ENCODE data around the gene MROH2A.

MROH2A gene

DNA sequence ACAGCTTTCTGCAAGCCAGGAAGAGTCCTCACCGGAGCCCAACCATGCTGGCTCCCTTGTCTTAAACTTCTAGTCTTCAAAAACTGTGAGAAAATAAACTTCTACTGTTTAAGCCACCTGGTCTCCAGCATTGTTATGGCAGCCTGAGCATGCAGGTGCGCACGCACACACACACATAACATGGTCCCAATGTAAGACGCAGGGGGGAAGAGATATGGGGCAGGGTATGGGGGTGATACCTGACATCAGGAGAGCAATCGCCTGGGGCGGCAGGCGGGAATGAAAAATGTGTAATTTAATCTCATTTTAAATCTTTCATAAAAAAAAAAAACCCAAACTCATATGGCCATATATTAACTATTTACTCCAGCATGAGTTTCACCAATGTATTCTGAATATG, 58.2 kb downstream of the MROH2A start:
- no peak for DNase-seq

DNA sequence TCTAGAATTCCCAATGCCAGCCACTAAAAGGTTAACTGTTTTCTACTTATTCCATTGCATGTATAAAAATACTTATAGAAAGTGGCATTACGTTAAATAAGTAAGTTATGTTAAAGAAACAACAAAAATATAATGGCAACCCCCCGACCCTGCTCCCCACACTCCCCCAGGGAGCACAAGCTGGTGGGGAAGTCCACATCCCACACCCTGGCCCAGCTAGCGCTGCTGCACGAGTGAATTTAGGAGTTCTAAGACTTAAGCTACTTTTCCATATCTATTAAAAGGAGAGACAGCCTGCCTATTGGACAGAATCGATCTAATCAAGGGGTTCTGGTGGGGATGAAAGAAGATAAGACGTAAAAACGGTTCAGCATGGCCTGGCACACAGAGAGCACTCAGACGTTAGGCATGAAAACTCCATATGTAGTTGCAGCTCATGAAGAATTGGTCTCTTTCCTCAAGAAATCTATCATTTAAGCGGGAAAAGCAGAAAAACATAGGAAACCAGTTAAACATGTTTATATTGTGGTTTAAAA, 59.6 kb downstream of the MROH2A start:
- no peak for DNase-seq

DNA sequence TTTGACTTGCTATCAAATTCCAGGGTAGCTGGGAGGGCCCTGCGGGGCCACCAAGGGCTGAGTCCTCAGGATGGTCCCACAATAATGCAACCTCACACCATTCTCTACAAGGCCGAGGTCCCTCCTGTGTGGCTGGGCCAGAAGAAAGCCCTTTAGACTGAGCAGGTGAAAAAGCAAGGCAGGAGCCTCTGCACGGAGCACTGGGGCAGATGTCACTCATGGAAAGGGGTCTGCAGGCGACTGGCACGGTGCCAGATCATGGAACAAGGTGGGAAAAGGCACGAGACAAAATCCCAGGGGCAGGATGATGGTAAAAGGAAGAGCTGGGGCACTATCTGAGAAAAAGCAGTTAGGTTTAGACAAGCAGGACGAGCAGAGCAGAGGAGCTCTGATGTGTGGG, 60.1 kb downstream of the MROH2A start:
- no peak for DNase-seq

DNA sequence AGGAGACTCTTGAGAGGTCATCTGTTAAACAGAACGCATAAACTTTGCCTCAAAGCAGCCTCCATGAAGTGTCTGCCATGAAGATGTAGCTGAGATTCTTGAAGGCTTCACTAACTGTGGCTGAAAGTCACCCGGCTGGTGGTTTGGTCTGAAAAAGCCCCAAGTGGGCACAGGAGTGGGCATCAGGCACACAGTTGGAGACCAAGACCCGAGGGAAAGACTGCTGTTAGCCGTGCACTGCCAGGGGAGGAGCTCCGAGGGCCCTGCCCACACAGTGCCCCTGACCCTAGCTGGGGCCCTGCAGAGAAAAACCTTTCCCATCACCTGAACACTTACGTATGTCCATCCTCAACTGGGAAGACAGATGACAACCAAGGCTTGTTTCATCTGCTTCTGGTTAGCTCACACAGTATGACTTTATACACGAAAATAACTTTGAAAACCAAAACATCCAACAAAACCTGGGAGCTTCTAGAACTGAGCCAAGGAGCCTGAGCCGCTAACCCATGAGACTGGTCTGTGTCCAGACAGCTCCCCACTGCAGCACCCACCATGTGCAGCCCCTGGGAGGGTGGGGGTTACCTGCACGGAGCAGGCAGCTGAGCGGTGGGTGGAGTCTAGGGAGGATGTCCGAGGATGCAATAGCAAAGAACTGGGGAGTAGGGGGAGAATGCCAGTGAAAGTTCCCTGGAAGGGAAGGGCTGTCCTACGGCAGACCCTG, 60.8 kb downstream of the MROH2A start:
- DNase-seq: no peak

DNA sequence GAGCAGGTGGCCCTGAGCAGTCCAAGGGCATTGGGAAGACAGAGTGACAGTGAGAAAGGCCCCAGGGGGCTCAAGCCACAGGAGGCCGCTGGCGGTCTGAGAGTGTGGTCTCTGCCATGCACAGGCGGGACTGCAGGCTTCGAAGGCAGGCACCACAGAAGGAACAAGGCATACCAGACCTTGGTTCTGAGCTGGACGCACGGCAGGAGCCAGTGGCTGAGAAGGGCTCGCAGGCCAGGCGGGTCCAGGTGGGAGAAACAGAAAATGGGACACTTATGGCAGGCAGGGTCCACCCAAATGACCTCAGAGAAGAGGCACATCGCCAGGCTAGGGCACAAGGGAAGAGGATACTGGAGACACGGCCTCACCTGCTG, 61.3 kb downstream of the MROH2A start:
- DNase-seq: no peak

DNA sequence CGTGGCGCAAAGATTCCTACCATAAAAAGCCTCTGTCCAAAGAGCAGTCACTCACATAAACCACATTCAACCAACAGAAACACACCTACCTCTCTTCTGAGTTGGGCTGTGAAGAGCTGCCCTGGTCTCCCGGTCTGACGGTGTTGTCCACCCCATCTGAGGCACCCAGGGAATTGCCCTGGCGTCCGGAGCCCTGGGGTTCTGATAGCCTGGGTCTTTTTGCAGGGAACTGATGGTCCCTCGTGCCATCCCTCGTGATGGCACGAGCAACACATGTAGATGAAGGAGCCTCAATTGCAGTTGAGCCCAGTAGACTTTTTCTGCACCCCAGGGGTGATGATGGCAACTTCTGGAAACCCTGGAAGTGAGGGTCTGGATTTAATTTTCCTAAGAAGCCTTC, 62.4 kb downstream of the MROH2A start:
- DNase-seq: no peak

DNA sequence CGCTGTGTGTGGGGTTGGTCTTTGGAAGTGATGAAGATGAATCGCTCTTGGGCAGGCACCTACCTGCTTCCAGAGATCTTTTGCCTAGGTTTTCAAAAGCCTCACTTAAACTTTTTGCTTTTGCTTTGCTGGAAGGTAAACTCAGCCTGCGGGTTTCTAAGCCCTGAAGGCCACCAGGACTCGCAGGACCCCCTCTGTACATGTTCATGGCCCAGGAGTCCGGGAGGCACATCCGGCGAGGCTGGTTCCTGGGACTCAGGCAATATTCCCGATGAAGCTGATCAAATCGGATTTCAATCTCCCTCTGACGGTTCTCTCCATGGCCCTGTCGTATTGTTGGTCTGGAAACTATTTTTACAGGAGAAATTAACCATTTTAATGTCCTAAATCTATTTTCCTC, 63.1 kb downstream of the MROH2A start:
- DNase-seq: no peak

DNA sequence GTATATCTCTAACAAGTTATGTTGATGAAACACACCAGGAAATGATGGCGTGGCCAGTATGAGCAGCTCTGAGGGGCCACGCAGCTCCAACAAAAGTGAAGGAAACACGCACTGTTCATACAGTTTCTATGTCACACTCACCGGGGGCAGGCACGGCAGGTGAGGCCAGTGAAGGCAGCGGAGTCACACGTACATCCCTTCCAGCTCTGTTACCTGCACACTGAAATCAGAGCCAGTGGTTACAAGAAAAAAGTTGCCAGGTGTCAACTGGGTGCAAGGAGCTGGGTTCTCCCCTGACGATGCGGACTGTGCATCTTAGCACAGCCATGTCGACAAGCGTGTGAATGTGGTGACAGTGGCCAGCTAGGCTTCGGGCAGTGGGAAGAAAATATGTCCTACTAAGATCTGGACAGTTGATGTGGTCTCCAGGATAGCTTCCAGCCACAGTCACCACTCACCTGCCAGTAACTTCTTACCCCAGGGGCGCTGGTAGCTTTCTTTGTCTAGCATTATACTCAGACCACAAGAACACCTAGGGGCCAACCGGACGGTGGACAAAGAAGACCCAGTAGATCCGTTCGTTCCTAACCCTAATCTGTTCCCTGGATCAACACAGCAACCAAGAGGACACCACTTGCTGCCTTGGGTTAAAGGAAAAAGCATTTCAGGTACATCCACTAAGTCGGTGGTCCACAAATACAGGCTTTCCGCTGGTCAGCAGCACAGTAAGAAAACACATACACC, 66.1 kb downstream of the MROH2A start:
- DNase-seq: no peak

DNA sequence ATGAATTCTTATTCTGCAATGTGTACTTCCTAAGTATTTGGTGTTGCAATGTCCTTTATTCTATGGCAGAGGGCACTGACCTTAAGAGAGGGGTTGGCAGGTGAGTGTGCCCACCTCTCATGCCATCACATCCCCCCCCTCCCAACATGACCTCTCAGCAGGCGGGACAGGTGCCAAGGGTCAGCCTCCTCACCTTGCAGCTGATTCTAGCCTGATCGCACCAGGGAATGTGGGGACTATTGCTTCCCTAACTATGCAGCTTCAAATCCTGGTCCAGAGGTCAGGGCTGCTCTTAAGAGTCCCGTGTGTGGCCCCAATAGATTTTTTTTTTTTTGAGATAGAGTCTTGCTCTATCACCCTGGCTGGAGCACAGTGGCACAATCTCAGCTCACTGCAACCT, 66.7 kb downstream of the MROH2A start:
- no peak for DNase-seq

DNA sequence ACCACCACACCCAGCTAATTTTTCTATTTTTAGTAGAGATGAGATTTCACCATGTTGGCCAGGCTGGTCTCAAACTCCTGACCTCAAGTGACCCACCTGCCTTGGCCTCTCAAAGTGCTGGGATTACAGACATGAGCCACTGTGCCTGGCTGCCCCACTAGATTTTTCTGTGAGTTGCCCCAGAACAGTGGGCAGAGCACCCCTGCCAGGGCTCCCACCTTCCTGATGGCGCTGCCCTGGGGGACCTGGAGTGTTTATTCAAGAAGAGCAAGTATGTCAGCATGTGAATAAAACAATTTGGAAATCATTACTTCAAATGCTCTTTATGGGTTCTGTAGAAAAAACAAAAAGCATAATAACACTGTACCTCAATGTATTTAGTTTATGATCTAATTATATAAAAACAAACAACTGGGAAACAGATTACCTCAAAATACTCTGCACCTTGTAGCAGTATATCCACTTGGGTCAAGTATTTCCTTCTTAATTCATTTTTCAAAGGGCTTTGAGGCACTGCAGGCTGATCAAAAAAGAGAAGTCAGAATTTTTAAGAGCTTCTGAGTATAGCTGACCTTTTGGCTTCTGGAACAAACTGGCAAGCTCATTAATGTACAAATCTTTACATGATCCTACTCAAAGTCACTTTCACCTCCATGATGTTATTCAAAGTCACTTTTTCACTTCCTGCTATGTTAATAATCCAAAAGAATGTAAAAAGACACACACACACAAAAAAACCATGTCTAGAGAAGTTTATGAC, 67.4 kb downstream of the MROH2A start:
- no peak for DNase-seq

DNA sequence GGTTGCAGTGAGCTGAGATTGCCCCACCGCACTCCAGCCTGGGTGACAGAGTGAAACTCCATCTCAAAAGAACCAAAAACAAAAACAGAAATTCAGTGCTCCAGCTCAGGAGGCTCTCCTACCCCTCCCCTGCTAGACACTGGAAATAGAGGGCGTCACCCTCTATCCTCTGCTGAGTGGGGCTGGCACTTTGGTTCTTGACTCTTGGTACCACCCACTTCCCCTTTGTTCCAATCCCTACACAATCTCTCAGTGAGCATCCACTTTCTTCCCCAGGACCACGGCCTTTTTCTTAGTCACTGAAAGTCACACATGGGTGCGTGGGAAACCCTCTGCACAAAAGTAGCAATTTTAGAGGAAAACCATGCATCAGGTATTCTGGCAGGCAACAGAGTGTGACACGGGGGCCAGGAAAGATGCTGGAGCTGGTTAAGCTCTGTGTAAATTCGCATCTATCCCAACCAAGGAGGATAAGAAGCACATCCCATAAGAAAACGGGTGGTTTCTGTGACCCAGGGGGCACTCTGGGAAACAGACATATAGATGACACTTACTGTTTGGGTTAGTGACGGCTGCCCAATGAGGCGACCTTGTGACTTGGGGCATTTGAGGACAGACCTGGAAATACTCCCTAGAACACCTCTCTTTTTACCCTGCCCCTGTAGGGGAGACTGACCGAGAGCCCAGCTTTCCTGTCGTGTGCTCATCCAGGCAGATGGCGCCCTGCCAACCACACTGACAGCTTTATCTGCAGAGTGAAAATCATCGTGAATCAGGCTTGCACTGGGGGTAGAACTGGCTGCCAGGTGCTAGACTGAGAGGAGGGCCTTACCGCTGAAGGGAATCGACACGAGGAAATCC, 68.5 kb downstream of the MROH2A start:
- DNase-seq: no peak

DNA sequence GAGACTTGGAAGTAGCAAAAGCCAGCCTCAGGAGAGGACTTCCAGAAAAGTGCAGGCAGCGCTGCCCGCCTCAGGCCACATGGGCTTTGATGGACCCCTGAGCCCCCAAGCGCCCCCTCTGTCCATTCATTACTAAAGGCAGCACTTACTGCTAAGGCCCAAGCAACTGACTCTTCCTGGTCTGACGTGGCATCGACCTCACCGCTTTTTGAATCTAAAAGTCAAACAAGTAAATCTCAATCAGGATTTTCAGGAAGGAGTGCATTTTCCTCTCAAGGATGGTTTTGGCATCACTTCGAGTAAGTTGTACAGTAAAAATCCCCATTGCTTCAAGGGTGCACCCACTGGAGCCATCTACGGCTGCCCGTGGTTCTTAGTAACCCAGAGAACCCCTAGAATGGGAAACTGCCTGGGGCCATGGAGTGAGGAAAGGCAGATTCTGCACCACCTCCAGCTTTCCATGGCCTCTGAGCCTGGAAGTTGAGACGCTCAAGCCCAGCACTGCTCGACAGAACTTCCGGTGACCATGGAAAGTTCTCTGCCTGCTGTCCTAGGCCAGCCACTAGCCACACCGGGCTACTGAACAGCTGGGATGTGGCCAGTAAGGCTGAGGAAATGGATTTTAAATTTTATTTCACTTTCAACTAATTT, 69.2 kb downstream of the MROH2A start:
- DNase-seq: no peak

DNA sequence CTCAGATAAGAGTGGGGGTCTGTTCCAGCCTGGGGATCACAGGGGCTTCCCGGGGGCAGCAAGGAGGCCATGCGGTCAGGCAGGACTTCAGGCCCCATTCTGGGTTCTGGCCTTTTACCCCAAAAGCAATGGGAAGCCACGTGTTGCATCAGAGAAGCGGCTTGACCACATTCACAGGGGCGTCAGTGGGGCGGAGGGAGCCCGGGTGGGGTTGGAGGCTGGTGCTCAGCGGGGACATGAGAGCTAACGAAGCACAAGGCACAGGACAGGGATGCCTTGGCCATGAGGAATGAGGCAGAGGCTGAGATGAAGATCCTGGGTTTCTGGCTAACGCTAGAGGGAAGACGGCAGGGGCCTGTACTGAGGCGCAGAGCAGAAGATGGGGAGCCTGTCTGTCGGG, 70.1 kb downstream of the MROH2A start:
- DNase-seq: no peak

DNA sequence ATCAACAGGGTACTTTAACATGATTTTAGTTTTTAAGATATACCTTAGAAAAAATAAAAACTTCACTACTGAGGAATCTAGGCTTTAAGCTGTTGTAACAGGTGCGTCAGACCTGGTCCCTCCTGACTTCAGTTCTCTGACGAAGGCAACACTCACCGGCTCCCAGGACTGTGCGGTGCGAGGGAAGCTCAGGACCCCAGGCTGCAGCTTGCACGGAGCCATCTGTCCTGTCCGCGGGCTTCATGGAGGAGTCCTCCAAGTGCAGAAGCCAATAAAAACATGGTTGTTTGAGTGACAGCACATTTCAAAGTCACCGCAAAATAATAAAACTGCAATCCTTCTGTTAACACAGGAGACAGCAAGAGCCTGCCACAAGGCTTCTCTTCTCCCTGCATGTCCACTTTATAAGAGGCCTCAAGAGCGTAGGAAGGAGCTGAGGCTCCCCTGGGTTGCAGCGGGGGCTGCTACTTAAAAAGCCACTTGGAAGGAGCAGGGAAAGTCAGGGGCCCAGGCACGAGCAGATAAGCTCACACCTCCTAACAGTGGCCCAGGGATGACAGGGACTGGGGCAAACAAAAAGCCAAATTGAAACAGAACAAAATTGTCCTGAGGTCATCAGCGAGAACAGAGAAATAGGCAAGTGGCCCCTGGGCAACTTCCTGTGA, 71.6 kb downstream of the MROH2A start:
- DNase-seq: no peak

DNA sequence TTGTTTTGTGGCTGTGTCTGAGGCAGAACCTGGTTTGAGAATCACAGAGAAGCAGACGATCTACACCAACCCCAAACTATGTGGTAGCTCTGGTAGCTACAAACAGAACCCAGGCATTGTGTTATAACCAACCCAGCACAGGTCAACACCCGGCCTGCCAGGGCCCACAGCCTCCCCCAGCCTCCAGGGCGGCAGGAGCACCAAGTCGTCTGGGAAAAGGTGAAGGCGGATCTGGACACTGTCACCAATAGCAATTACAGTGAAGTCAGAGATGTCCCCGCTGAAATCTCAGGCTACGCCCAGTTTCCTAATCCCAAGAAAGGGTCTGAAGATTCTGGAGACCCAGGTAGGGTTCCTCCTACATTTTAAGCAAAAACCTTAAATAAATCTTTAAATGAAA, 72.6 kb downstream of the MROH2A start:
- DNase-seq: no peak

DNA sequence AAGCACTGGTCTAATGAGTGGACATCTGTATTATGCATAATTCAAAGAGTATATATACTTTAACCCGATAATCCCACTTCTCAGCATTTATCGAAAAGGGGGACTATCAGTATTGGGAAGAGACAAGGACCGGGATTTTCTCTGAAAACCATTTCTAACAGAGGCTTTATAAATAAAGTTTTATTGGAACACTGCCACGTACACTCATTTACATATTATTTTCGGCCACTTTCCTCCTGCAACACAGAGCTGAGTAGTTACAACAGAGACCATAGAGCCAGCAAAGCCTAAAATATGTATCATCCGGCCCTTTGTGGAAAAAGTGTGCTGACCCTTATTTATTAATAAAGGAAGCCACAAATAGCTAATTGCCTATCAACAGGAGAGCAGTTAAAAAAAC, 73.0 kb downstream of the MROH2A start:
- DNase-seq: no peak

DNA sequence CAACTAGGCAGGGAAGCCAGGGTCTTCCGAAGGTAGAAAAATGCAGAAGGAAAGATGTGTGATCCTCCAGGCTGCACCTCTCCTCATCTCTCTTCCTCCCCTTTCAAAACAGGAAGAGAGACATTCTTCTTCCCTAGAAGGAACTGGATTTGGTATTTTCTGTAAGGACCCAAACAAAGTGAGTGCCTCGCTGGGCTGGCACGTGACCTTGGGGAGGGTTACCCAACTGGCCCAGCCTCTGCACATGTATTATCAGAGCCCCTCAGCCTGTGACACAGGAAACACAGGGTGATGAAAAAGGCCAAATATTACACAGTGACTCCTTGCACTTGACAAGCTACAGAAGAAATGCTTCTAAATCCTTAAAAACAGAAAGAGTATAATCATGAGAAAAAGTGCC, 73.9 kb downstream of the MROH2A start:
- DNase-seq: no peak

DNA sequence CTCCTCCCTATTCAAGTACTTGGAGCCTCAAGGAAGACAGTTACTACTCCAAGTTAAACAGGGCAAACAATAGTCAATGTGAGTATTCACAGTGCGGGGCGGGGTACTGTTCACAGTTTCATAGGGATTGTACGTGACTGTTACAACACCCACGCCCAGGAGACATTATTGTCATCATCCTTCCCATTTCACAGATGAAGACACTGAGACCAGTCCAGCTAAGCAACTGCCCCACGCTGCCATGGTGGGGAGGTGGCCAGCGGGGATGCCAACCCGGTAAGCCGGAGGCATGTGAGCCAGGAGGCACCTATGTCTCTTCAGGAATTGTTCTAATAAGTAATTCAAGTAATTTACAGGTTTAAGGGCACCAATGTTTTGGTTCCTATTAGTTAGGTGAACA, 75.2 kb downstream of the MROH2A start:
- DNase-seq: no peak

DNA sequence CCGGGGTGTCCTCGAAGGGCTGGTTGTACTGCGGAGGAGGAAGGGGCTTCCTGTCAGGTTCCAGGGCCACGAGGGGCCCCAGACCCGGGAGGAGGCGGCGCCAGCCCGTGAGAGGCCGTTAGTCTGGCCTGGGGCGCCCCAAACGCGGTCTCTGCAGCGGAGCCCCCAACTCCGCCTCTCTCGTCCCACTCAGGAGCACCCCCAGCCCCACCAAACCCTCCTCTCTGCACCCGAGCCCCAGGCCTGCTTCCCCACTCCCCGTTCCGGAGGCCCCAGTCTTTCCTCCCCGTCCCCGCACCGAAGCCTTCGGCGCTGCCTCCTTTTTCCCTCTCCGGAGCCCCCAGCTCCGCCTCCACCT, 75.7 kb downstream of the MROH2A start:
- DNase-seq: no peak

DNA sequence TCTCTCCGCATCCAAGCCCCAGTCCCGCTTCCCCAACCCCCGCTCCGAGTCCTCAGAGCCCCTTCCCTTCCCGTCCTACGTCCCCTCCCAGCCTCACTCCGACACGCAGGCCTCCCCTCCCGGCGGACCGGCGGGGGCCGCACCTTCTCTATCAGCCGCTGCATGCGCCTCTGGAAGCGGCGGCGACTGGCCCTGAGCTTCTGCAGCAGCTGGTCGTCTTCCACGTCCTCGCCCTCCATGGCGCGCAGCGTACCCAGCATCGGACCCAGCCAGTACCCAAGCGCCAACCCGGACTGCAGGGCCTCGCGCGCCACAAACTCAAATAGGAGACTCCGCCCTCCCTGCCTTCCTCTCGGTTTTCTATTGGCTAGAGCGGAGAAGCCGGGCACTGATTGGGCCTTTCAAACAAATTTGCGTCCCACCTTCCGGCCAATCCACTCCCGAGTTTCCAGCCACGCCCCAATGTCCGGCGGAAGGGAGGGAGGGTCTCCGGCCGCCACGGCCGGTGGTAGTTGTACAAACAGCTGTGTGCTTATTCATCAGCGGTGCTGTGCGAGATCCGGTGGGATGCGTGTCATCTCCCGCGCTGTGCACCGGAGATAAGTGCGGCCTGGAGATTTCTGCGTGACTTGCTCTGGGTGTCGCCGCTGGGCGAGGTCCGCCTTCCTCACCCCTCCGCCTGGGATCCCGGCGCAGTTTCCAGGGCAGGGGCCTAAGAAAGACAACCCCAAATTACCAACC, 76.3 kb downstream of the MROH2A start, which contains the start of gene HJURP:
Gene HJURP (minus strand): TSS at position 295 of the 741 bp plus-strand sequence. CDS start 35 bp downstream, at position 260.
- DNase-seq: peak; percentile 88 to 92

DNA sequence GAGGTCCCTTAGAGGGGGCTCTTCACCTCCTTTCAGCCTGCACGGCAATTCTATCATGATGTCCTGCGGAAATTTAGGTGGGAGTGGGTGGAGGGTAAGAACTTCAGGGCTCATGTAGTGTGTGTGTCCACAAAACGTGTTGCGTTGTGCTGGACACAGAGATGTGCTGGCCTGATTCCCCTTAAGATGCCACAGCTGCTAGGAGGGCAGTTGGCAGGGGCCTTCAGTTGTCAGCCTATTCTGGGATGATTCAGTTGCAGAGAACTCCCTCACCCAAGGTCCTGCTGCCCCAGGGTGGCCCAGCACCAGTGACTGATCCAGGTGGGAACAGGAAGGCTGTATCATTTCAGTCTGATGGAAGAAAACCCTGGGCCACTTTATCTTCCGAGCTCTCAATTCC, 77.2 kb downstream of the MROH2A start:
- DNase-seq: no peak

Measured in hippocampal formation (tissue), 2 donors.